OCI-LY3 (cell line): ENCODE measurements around the gene CARS2.

Experiments used
- H2AFZ ChIP-seq: fragments of 200-600, 300-600 bp; shearing (Covaris generic); 2 replicates; pipeline ENCODE4 v1.6.0; 2014; ENCODE audit warnings: antibody characterized with exemption, low read depth, low read length
- H3K27ac ChIP-seq: fragments of 200-600, 300-600 bp; sonication (generic); 2 replicates; pipeline ENCODE4 v1.5.1; 2014; ENCODE audit warnings: mild to moderate bottlenecking, low read length, moderate library complexity, mixed read lengths
- H3K27me3 ChIP-seq: fragments of 200-600, 300-600 bp; sonication (generic); 2 replicates; pipeline ENCODE4 v1.6.1; 2014; ENCODE audit warnings: low read depth, low read length, mixed read lengths
- H3K36me3 ChIP-seq: fragments of 200-600, 300-600 bp; sonication (generic); replicated peaks from 2 replicates; pipeline ENCODE3; 2014; ENCODE audit warnings: low read depth, low read length, mixed read lengths
- H3K4me1 ChIP-seq: fragments of 300-600, 200-600 bp; sonication (generic); 2 replicates; pipeline ENCODE4 v1.6.1; 2014; ENCODE audit warnings: low read length, mixed read lengths
- H3K4me2 ChIP-seq: fragments of 200-600, 300-600 bp; sonication (generic); 2 replicates; pipeline ENCODE4 v1.6.1; 2014; ENCODE audit warnings: low read length, mixed read lengths
- H3K4me3 ChIP-seq: fragments of 300-600, 200-600 bp; sonication (generic); 2 replicates; pipeline ENCODE4 v1.5.1; 2014; ENCODE audit warnings: antibody characterized with exemption, mild to moderate bottlenecking, low read length, moderate library complexity
- H3K79me2 ChIP-seq: fragments of 300-600, 200-600 bp; shearing (Covaris generic); 2 replicates; pipeline ENCODE4 v1.6.1; 2014; ENCODE audit warnings: mild to moderate bottlenecking, low read length, mixed read lengths
- H3K9ac ChIP-seq: fragments of 300-600, 200-600 bp; shearing (Covaris generic); 2 replicates; pipeline ENCODE4 v1.6.0; 2014; ENCODE audit warnings: mild to moderate bottlenecking, low read length, moderate library complexity
- H3K9me3 ChIP-seq: fragments of 200-600, 300-600 bp; shearing (Covaris generic); 2 replicates; pipeline ENCODE4 v1.6.1; 2014; ENCODE audit warnings: low read length, mixed read lengths; ENCODE audit not compliant: insufficient read depth
- H4K20me1 ChIP-seq: fragments of 200-600, 300-600 bp; sonication (generic); 2 replicates; pipeline ENCODE4 v1.6.1; 2016; ENCODE audit warnings: low read length, mixed read lengths; ENCODE audit not compliant: insufficient read depth
- EZH2phosphoT487 ChIP-seq: fragments of 200-600 bp; shearing (Covaris generic); IDR thresholded peaks from 2 replicates; pipeline ENCODE4 v1.6.1; 2018; ENCODE audit warnings: antibody characterized with exemption, mixed run types, low read depth
- TF ChIP-seq, protein P1 (sequence below): fragments of 200-600, 300-600 bp; sonication (generic); IDR thresholded peaks from 2 replicates; pipeline ENCODE4 v1.5.1; 2014; ENCODE audit warnings: antibody characterized with exemption, low read length, low read depth

Gene CARS2

DNA sequence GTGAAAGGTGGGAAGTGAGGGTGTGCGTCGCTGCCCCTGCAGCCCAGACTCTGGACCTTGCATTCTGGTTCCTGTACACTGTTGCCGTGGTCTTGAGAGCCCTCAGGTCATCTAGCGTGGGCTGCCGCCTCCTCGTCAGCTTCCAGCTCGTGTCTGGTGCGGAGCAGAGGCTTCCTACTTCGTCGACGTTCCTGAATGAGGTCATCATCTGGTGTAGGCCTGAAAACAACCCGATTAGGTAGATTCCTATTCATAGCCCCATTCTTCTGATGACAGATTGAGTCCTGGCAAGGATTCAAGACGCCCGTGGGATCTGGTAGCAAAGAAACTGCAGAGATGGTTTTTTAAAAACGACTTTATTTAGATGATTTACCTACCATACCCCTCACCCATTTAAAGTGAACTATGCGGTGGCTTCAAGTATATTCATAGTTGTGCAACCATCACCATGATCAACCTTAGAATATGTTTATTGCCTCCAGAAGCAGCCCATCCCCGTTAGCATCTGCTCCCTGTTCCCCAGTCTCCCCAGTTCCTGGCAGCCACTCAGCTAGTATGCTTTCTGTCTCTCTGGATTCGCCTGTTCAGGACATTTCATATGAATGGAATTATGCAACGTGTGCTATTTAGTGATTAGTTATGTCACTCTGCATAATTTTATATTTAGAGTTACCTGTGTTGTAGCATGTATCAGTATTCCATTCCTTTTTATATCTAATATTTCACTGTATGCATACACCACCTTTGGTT is 76.8 kb downstream of the CARS2 start:
- Histone ChIP-seq H3K36me3 (peaks cover 27% of the 10 kb centered on the region), H3K79me2 (peaks cover 70% of the 10 kb centered on the region), H4K20me1 (peaks cover 51% of the 10 kb centered on the region), H3K4me3 (no peak overlapping the region), H3K4me2 (no peak overlapping the region), H3K9me3 (no peaks in the 10 kb centered on the region), H3K27ac (no peak overlapping the region), H3K9ac (no peak overlapping the region), H3K4me1 (no peaks in the 10 kb centered on the region), H3K27me3 (no peaks in the 10 kb centered on the region), H2AFZ (no peak overlapping the region)
- TF ChIP-seq, protein P1, sequence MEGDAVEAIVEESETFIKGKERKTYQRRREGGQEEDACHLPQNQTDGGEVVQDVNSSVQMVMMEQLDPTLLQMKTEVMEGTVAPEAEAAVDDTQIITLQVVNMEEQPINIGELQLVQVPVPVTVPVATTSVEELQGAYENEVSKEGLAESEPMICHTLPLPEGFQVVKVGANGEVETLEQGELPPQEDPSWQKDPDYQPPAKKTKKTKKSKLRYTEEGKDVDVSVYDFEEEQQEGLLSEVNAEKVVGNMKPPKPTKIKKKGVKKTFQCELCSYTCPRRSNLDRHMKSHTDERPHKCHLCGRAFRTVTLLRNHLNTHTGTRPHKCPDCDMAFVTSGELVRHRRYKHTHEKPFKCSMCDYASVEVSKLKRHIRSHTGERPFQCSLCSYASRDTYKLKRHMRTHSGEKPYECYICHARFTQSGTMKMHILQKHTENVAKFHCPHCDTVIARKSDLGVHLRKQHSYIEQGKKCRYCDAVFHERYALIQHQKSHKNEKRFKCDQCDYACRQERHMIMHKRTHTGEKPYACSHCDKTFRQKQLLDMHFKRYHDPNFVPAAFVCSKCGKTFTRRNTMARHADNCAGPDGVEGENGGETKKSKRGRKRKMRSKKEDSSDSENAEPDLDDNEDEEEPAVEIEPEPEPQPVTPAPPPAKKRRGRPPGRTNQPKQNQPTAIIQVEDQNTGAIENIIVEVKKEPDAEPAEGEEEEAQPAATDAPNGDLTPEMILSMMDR, result no peak
- TF ChIP-seq EZH2phosphoT487, result no peak

DNA sequence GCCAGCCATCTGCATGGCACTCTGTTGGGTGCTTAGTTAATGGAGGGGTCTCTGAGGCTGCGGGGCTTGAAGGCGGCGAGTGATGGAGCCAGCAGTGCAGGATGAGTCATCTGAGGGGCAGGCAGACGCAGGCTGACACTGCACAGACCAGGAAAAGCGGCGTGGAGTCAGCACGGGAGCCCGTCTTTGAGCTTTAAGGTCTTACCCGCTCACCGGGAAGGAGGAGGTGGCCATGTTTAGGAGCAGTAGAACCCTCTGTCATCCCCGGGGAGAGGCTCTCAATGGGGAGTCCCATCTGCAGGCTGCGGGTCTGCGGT is 77.5 kb downstream of the CARS2 start:
- H3K4me2 ChIP-seq, result no peak overlapping the region
- no peaks in the 10 kb centered on the region for H3K4me1 ChIP-seq
- no peak overlapping the region for H3K9ac ChIP-seq
- peaks cover 45% of the 10 kb centered on the region for H4K20me1 ChIP-seq
- H3K36me3 ChIP-seq, result peaks cover 22% of the 10 kb centered on the region
- no peaks in the 10 kb centered on the region for H3K9me3 ChIP-seq
- no peak for TF ChIP-seq EZH2phosphoT487
- TF ChIP-seq, protein P1, result no peak
- no peaks in the 10 kb centered on the region for H3K27me3 ChIP-seq
- H3K4me3 ChIP-seq, result no peak overlapping the region
- no peak overlapping the region for H3K27ac ChIP-seq
- peaks cover 74% of the 10 kb centered on the region for H3K79me2 ChIP-seq
- no peak overlapping the region for H2AFZ ChIP-seq

DNA sequence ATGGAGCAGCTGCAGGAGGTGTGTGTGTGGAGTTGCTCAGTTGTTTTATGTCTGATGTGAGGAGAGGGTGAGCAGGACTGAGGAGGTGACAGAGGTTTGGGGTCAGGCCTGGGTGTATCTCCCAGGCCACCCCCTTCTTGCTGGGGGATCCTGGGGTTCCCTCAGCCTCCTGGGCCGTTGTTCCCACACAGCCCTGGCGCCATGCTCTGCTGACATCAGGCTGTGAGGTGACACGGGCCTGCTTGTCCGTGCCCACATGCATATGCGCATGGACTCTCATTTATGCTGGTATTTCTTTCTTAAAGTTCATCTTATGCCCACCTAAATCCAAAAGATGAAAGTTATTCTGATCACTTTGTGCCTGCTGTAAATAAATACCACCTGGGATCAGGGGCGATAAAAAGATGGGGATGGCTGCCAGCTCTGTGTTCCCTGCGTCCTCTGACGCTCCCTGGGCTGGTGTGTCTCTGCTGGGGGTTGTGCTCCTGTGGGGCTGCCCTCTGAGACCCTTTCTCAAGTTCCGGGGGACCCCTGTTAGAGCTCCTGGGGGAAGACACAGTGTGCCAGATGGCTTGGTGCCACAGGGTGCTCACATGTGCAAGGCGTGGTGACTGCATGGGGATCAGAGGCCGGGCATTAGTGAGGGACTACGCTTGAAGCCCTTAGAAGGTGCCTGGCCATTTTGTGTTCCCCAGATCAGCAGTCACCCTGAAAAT is 78.0 kb downstream of the CARS2 start:
- no peak overlapping the region for H3K4me3 ChIP-seq
- H3K9me3 ChIP-seq, result no peaks in the 10 kb centered on the region
- no peaks in the 10 kb centered on the region for H3K4me1 ChIP-seq
- no peak overlapping the region for H3K27ac ChIP-seq
- peaks cover 79% of the 10 kb centered on the region for H3K79me2 ChIP-seq
- H3K9ac ChIP-seq, result no peak overlapping the region
- peaks cover 48% of the 10 kb centered on the region for H4K20me1 ChIP-seq
- H3K36me3 ChIP-seq, result peaks cover 25% of the 10 kb centered on the region
- no peak overlapping the region for H2AFZ ChIP-seq
- no peaks in the 10 kb centered on the region for H3K27me3 ChIP-seq
- no peak for TF ChIP-seq EZH2phosphoT487
- TF ChIP-seq, protein P1, result no peak
- H3K4me2 ChIP-seq, result no peak overlapping the region

DNA sequence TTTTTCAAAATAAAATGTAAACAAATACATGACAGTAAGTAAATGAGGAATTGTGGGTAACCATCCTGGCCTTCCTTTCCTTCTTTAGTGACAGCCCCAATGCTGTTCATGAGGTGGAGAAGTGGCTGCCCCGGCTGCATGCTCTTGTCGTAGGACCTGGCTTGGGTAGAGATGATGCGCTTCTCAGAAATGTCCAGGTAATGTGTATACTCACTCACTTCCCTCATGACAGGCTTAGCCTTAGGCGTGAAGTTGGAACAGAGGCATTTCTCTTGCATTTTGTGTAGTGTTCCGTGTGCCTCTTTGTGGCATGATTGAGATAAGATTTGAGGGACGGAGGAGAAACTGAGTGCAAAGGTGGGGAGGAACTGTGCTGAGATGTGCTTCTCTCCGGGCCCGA is 78.6 kb downstream of the CARS2 start:
- peaks cover 54% of the 10 kb centered on the region for H4K20me1 ChIP-seq
- H3K4me1 ChIP-seq, result no peaks in the 10 kb centered on the region
- TF ChIP-seq EZH2phosphoT487, result no peak
- TF ChIP-seq, protein P1, result no peak
- no peak overlapping the region for H2AFZ ChIP-seq
- H3K36me3 ChIP-seq, result peaks cover 31% of the 10 kb centered on the region
- no peaks in the 10 kb centered on the region for H3K27me3 ChIP-seq
- no peaks in the 10 kb centered on the region for H3K9me3 ChIP-seq
- H3K4me2 ChIP-seq, result no peak overlapping the region
- peaks cover 85% of the 10 kb centered on the region for H3K79me2 ChIP-seq
- no peak overlapping the region for H3K4me3 ChIP-seq
- no peak overlapping the region for H3K27ac ChIP-seq
- no peak overlapping the region for H3K9ac ChIP-seq
